Dedifferentiated amniotic fluid mesenchymal stem cell (primary cell): ENCODE measurements around the gene ADAMTS6.

Experiments
- DNase-seq: peaks from one replicate; pipeline ENCODE4 v3.0.0-alpha.2; 2016; ENCODE audit errors: extremely low spot score

ADAMTS6 gene

DNA sequence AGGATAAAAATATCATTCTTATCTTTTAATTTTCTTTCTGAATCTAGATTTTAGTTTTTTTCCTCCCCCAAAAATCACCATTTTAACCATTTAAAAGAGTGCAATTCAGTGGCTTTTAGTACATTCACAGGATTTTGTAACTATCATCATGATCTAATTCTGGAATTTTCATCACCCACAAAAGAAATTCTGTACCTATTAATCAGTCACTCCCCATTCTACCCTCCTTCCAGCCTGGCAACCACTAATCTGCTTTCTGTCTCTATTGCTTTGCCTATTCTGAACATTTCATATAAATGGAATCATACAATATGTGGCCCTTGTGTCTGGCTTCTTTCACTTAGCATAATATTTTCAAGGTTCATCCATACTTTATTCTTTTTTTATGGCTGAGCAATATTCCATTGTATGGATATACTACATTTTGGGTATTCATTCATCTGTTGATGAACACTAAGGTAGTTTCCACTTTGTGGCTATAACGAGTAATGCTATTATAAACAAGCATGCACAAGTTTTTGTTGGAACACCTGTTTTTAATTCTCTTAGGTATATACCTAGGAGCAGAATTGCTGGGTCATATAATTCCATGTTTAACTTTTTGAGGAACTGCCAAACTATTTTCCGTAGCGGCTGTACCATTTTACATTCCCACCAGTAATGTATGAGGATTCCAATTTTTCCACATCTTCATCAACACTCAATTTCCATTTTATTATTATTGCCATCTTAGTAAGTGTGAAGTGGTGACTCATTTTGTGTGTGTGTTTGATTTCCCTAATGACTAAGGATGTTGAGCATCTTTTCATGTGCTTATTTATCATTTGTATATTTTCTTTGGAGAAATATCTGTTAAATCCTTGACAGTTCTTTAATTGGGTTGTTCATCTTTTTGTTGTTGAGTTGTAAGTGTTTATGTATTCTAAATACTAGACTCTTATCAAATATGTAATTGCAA is 372.7 kb downstream of the ADAMTS6 start:
- DNase-seq, result no peak

DNA sequence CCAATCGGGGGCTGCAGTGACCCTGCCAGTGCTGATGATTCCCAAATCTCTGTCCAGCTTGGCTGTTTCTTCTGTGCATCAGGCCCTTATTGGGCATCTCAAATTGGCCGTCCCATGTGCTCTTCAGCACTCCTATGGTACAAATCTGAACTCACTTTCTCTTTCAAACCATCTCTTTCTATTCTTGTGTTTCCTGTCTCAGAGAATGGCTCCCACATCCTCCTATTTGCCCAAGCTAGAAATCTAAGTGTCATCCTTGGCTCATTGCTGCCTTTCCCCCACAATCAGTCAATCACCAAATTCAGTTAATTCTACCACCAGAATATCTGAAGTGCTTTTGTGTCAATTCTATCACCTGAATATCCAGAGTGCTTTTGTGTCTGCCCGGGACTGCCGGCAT is 376.4 kb downstream of the ADAMTS6 start:
- no peak for DNase-seq

DNA sequence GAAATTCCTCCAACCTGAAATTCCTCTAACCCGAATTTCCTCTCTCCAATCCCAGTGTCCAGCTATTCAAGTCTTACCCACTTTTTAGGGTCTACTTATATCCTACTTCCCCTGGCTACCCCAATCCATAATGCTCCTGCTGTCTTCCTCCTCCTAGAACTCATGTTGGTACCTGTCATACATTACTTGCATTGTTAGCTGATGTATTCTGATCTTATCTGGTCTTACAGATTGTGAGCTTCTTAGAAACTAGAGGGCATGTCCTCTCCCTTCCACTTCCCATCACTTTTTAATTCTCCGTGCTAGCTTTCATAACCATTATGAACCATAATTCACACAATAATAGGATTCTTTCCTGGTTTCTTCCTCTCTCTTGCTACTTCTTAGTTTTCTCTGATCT is 376.9 kb downstream of the ADAMTS6 start:
- no peak for DNase-seq

DNA sequence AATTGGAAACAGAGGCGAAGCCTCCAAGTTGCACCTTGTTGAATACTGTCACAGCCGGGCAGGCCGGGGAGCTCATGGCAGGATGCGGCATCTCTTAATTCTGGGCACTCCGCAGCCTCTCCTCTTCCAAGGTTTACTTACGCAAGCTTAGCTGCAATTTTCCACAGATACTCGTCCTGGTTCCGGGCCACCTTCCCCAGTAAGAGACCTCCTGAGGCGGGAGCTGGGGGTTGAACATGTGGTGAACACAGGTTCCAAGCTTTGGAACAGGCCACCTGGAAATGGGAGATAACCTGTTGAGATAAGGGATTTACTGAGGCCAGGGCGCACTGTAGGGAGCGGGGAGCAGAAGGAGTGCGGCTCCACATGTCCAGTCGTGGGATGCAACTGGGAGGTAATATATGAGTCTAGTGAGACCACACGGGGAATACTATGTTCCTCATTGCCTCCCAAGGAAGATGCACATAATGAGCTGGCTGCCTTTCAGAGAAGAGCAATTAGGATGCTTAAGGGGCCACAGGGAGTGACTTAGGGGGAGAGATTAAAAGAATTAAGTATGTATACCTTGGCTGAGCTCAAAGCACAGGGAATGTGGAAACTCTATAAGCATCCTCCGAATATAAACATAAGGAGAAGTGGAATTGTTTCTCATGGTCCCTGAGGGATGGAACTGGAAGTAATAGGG is 377.8 kb downstream of the ADAMTS6 start:
- no peak for DNase-seq

DNA sequence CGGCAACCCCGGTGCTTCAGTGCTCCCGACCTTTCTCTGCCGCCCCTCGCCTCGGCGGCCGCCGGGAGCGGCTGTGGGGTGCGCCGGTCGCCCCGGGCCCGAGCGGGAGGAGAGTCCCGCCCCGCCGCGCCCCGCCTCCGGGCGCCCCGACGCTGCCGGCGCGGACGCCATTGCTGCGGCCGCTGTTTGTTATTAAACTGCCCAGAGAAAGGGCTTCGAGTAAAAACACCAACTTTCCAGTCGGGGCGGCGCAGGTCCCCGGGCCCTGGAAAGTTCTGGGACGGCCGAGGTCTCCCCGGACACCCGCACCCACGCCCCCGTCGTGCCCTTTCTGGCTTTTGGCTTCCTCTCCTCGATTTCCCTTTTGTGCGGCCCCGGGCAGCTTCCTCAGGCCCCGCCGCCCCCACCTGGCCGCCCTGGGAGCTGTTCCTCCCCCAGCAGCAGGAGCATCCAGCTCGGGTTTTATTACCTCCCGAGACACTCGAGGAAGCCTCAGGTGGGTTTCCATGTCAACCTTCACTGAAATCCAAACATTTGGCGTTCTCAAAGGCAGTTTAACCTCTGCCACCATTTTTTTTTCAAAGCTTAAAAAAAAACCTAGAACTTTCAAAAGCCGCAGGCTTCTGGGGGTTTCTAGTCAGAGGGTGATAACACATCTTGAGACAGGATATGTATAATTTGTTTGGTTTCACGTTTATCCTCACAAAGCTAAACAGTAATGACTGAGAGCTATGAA is 378.6 kb downstream of the ADAMTS6 start:
- no peak for DNase-seq

DNA sequence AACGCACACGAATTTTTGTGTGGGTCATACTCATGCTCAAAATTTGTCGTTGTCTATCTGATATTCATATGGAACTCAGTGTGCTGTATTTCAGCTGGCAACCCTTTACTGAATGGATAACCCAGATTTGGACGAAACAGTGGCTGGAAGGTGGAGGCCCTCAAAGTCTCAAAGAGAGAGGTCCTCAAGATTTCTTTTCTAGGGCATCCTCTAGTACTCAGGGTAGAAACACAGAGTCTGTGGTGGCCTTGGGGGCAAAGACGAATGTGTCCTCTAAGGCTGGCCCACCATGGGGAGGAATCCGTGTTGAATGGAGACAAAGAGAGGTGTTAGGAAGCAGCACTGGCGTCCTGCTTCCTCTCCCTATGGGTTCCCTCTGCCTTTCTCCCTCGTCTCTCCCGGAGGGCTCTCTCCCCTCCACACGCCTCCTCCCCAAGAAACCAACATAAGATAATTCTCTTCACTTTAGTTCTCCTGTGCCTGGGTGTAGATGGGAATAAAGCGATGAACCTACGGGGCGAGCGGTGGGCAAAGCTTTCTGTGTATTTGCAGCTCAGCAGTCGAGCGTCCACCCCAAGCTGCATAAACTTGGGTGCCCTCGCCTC is 379.2 kb downstream of the ADAMTS6 start:
- DNase-seq, result no peak

DNA sequence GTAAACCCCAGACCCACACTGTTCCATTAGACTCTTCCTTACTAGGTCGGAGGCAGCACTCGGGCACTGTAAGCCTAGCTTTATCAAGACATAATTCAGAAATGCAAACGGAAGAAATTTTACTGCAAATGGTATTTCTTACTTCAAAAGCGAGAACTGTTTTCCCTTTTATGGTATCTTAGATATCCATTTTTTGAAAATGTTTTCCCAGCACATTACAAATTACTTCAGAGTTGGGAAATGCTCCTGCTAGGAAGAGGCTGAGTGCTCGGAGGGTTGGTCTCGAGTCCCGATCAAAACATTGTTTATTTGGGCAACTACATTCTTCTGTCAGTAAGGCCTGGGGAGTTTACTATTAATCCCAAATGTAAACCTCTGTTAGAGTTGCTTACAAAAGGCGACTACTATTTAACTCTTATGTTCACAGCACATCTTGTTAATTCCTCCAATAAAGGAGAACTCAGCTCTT is 380.1 kb downstream of the ADAMTS6 start:
- DNase-seq, result no peak

DNA sequence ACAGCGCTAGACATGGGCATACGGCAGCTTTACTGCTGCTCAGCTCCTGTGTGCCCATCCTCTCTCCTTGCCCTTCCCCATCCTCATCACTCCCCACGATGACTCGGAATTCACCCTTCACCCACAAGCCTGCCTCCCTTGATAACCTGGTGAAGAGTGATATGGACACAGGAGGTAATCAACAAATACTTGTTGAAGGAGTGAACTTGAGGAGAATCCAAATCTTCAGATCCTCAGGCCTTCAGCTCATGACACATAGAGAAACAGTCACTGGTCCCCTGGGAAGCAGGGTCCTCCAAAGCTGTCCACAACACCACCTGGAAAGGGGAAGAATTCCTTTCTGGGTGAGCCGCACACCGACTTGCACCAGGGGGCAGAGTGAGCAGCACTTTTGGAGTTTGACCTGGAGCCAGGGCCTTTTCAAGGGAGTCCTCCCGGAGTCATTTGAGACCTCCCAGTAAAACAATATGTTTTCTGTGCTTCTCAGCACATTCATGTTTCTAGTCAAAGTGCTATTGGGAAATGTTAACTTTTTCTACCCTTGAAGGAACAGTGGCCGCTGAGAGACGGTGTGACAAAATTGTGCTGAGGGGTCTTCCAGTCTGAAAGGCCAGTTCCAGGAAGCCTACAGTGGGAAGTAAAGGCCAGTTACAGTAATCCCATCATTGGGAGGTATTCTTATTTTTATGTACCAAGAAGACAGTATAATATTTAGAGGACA is 380.6 kb downstream of the ADAMTS6 start:
- peak; percentile 45 for DNase-seq
